ENCODE measurements around the gene CDK16.

DNA sequence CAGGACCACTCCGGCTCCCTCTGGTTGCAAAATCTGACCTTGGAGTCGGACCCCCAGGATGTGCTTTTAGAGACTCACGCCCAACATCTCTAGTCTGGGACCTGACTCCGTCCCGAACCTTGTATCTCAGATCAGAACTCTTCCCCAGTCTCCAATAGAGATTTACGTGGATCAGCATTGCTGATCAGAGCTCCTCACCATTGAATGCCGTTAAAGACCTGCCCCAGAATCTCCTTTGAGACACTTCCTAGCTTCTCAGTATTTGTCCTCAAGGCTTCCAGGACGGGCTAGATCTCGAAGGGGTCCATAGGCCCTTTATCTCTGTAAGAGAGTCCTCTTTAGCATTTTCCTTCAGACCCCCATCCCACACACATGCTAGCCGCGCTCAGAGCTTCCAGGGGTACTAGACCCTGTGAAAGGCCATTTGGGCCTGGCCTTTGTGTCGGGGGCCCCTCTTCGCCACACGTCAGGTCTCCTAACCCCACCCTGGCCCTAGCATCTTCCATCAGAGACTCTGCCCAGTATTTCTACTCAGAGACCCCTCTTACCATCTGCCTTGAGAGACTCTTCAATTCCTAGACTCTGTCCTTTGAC is 24.2 kb upstream of the CDK16 start:
- TF ChIP-seq, protein P1, sequence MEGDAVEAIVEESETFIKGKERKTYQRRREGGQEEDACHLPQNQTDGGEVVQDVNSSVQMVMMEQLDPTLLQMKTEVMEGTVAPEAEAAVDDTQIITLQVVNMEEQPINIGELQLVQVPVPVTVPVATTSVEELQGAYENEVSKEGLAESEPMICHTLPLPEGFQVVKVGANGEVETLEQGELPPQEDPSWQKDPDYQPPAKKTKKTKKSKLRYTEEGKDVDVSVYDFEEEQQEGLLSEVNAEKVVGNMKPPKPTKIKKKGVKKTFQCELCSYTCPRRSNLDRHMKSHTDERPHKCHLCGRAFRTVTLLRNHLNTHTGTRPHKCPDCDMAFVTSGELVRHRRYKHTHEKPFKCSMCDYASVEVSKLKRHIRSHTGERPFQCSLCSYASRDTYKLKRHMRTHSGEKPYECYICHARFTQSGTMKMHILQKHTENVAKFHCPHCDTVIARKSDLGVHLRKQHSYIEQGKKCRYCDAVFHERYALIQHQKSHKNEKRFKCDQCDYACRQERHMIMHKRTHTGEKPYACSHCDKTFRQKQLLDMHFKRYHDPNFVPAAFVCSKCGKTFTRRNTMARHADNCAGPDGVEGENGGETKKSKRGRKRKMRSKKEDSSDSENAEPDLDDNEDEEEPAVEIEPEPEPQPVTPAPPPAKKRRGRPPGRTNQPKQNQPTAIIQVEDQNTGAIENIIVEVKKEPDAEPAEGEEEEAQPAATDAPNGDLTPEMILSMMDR (IDR thresholded peaks at IDR 0.05) = no peak
- TF ChIP-seq POLR2A (IDR thresholded peaks at IDR 0.05; ENCODE audit: low read depth) = no peak
- TF ChIP-seq EP300 (IDR thresholded peaks at IDR 0.05) = no peak
- TF ChIP-seq POLR2AphosphoS5 (IDR thresholded peaks at IDR 0.05) = no peak
